GM12874 (cell line): ENCODE results near the gene NPHP3.

Source experiments
- TF ChIP-seq, protein P1 (sequence below): IDR thresholded peaks from 2 replicates; pipeline ENCODE4 v1.5.1; 2011; ENCODE audit warnings: low read depth, mild to moderate bottlenecking, control low read depth, low read length, moderate library complexity; ENCODE audit not compliant: insufficient read depth

Gene NPHP3

DNA sequence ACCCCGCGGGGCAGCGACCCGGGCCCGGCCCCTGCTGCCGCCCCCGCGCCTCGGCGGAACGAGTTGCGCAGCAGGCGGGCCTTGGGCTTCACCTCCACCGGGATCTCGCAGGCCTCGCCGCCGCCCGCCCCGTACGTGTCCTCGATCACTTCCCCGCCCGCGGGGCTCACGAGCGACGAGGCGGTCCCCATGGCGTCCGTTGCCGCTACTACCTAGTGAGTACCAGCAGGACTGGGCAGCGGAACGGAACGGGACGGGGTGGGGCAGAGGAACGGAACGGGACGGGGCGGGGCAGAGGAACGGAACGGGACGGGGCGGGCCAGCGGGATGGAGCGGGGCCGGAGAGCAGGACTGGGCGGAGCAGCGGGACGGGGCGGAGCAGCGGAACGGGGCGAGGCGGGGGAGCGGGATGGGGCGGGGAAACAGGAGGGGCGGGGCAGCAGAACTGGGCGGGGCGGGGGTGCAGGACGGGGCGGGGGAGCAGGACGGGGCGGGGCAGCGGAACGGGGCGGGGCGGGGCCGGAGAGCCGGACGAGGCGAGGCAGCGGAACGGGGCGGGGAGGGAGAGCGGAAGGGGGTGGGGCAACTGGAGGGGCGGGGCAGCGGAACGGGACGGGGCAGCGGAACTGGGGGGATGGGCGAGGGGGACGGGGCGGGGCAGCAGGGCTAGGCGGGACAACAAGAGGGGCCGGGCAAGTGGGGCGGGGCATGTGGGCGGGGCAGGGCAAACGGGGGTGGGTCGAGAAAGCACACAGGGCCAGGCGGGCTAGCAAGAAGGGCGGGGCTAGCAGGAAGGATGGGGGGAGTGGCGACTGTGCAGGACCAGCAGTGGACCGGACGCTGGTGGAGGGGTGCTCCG is at the start of gene NPHP3:
TSS of gene NPHP3 (minus strand) at position 245 of the 859 bp plus-strand sequence. CDS start at position 191, 54 bp downstream.
- TF ChIP-seq, protein P1, sequence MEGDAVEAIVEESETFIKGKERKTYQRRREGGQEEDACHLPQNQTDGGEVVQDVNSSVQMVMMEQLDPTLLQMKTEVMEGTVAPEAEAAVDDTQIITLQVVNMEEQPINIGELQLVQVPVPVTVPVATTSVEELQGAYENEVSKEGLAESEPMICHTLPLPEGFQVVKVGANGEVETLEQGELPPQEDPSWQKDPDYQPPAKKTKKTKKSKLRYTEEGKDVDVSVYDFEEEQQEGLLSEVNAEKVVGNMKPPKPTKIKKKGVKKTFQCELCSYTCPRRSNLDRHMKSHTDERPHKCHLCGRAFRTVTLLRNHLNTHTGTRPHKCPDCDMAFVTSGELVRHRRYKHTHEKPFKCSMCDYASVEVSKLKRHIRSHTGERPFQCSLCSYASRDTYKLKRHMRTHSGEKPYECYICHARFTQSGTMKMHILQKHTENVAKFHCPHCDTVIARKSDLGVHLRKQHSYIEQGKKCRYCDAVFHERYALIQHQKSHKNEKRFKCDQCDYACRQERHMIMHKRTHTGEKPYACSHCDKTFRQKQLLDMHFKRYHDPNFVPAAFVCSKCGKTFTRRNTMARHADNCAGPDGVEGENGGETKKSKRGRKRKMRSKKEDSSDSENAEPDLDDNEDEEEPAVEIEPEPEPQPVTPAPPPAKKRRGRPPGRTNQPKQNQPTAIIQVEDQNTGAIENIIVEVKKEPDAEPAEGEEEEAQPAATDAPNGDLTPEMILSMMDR = no peak

GRCh38 chr3:132758740-132759139 is 36.5 kb upstream of the NPHP3 start:
- TF ChIP-seq, protein P1 = no peak

DNA sequence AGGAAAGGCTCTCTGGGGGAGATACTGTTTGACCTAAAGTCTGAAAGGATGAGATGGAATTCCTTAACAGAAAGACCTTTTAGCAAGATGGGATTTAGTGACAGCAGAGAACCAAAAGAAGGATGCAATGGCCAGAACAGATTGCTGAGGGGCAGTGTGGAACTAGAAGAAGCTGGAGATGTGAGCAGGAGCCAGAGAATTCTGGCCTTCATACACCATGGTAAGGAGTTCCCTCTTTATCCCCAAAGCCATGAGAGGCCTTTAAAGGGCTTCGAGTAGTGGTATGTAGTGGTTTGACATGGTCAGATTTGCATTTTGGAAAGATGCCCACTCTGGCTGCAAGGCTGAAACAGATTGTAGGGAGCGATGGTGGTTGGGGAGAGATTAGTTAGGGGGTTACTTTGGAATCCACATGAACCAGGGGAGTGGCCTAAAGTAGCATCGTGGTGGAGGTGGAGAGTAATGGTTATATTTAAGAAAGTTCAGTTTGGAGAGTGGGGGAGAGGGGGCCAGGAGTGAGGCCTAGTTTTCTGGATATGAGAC is 34.0 kb upstream of the NPHP3 start:
- TF ChIP-seq, protein P1 = no peak

GRCh38 chr3:132753946-132754345 is 31.7 kb upstream of the NPHP3 start:
- TF ChIP-seq, protein P1 = no peak

DNA sequence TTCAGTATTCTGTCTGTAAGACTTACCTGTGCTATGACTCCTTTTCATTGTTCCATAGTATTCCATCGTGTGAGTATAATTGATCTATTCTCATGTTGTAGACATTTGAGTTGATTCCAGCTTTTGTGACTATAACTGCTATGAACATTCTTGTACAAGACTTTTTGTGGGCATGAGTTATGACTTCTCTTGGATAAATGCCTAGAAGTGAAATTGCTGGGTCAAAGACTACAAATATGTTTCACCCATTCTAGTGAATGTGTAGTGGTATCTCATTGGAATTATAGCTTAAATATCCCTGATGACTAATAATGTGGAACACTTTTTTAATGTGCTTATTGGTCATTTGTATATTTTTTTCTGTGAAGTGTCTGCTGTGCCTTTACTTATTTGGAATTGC is 27.6 kb upstream of the NPHP3 start:
- TF ChIP-seq, protein P1 = no peak

- TF ChIP-seq, protein P1 = no peak
Measured at GRCh38 chr3:132738314-132738713, 16.1 kb upstream of the NPHP3 start.

DNA sequence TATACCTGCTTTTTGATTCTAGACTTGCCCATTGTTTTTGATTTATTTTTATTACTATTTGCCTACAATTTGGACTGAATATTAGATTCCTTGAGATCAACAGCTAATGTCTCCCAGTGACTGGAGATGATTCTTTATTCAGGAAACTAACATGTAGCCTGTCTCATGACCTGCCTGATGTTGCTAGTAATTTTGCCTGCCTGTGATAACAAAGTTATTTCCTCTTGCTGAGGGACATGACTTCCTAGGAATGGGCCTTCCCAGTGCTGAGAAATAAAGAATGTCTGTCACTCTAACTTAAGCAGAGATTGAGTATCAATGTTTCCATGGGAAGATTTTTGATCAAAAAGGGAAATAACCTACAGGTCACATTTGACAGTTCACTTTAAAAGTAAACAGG is 13.4 kb upstream of the NPHP3 start:
- TF ChIP-seq, protein P1 = no peak
